ENCODE data around the gene SEC14L6.
"Not testable (repeated sequence)": the region's sequence is repeated elsewhere in the genome, so short reads cannot be mapped to it uniquely, and the experiment has no call there.

The SEC14L6 gene

DNA sequence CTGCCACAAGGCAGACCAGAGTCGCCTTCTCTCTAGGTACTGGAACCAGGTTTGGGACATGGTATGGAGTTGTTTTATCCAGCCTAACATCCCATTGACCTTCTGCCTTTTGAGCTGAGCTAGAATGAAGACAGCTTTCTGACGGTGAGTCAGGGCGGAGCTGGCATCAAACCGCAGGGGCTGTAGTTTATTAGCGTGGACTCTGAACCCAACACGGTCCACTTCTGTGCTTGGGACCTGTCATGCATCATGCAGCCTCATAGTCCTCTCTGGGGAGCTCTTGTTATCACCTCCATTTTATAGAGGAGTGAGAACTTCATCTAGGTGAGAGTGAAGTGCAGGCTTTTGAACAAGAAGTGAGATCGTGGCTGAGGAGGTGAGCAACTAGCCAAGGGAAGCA is 19.6 kb upstream of the SEC14L6 start:
- no peak for DNase-seq (ENCODE audit: low spot score)

DNA sequence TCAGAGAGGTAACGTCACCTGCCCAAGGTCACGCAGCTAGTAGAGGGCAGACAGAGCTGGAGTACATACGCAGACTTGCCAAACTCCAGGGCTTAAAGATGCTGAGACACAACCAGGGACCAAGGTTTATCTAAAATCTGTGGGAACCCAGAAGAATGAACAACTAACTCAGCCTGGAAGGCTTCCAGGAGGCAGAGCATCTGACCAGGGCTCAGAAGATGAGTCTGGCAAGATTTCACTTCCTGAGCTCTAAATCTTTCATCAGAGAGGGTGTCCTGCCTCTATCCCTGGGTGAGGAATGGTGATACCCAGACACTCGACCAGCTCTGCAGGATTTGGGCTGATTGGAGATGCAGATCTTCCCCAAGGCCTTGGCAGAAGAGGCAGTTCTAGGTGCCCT is 18.8 kb upstream of the SEC14L6 start:
- no peak for DNase-seq (ENCODE audit: low spot score)

DNA sequence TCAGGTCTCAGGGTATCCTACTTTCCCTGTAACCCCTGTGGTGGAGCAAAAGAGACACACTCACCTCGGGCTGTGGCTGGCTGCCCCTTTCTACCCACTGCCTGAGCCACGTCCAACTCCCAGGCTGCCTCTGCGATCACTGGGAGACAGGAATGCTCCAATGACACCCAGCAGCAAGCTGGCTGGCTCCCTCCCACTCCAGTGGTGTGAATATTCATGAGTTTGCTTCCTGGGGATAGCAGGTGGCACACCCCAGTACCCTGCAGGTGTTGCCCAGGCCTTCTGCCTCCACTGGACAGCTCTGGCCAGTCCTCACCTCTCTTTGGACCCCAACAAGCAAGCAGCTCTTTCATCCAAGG is 18.2 kb upstream of the SEC14L6 start:
- DNase-seq (ENCODE audit: low spot score): no peak

DNA sequence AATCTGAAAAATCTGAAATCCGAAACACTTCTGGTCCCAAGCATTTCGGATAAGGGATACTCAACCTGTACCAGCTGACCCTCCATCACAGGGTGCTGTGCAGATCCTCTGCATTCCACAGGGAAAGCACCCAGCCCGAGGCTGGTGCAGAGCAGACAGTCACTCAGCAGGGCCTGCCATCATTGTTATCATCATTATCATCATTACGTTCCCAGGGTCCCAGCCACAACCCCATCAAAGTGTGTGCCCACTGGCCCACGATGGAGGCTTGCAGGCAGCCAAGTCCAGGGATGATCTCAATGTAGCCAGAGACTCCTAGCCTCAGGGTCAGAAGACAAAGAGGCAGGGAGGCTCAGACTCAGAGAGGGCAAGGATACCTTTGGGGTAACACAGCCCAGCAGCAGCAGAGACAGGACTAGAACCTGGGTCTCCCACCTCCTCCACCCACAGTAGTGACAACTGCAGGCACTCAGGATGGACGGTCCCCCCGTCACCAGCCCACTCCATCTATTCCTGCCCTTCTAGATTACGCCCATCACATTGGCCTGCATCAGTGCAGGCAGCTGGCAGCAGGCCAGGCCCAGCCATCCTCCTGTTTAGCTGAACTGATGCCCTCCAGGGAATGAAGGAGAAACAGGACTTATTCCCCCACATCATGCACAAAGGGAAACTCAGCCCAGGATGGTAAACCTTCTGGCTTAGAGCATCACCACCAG is 17.7 kb upstream of the SEC14L6 start:
- DNase-seq (ENCODE audit: low spot score): no peak

DNA sequence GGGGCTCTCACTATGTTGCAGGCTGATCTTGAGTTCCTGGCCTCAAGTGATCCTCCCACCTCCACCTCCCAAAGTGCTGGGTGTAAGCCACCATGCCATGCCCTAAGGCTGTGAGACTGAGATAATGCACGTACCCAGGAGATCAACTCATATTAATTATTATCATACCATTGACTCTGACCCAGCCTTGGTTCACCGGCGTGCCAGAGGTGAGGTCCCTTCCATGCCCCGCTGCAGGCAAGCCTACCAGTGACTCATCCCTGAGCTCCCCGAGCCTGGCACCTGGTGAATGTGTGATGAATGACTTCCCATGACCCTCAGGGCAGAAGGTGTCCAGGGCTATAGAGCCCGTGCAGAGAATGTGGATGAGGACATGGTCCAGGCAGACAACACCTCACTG is 15.8 kb upstream of the SEC14L6 start:
- no peak for DNase-seq (ENCODE audit: low spot score)

DNA sequence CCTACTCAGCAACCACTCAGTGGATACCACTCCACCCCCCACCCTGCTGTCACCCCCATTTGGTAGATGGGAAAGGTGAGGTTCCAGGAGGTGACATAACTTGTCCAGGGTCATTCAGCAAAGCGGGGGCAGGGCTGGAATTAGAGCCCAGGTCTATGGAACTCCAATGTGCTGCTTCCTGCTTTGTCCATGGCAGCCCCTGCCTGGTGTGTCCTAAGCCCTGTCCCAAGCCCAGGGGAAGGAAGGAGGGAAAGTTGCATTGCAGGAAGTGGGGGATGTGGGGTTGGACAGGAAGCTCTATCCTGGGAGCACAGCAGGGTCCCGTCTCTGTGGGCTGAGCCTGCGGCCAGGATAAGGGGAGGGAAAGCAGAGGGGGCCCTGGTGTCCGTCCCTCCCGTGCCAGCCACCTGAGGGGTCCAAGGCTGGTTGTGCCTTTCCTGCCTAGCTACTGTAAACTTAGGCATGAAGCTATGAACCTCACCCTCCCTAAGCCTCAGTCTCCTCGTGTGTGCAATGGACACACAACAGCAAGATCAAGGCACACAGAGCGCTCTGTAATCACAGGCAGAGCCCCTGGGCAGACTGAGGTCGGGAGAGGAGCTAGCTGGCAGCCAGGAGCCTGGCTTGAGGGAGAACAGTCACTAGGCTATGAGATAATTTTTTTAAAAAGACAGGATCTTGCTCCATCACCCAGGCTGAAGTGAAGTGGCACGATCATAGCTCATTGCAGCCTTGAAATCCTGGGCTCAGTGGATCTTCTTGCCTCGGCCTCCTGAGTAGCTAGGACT is 15.1 kb upstream of the SEC14L6 start:
- DNase-seq (ENCODE audit: low spot score): no peak

DNA sequence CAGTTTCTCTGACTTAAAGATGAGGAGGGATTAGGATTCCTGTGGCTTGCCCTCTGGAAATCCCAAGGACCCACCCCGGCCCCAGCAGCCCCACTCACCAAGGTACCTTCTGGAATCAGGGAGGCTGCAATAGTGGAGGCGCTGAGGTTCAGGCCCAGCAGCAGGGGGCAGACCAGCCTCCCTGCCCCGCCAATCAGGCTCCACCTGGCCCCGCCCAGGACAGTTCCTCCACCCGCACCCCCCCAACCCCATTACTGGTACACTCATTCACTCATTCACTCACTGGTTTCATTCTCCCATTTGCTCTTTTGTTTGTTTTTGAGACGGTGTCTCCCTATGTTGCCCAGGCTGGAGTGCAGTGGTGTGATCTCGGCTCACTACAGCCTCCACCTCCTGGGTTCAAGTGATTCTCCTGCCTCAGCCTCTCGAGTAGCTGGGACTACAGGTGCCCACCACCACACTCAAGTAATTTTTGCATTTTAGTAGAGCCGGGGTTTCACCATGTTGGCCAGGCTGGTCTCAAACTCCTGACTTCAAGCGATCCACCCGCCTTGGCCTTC is 14.2 kb upstream of the SEC14L6 start:
- not testable (repeated sequence) for DNase-seq (ENCODE audit: low spot score)

DNA sequence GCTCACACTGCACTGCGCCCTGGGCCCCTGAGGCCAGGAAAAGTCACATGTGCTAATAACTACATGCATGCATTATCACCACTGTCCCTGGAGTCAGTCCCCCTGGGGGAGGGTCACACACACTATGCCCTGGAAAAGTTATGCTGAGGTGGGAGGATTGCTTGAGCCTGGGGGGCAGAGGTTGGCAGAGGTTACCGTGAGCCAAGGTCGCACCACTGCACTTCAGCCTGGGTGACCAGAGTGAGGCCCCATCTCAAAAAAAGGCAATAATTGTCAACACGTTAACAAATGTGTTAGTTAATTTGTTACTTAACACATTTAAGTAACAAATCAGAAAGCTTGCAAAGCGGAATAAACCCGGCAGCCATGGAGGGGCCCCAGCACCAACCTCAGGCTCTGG is 13.3 kb upstream of the SEC14L6 start:
- no peak for DNase-seq (ENCODE audit: low spot score)

DNA sequence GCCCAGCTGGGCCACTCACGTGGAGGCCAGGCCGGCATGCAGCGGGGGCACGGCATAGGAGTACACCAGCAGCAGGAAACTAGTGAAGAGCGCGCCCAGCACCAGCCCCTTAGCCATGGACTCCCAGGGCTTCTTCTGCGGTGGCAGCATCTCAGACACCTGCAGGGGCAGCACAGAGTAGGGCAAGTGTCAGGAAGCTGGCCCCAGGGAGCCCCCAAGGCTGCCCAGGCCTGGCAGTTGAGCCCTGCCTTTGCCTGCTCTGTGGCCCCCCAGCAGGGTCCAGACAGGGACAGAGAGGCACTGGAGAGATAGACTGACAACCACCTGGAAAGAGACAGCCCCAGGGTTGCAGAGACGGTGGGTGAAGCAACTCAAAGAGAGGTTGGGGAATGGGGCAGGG is 10.7 kb upstream of the SEC14L6 start:
- DNase-seq (ENCODE audit: low spot score): no peak

DNA sequence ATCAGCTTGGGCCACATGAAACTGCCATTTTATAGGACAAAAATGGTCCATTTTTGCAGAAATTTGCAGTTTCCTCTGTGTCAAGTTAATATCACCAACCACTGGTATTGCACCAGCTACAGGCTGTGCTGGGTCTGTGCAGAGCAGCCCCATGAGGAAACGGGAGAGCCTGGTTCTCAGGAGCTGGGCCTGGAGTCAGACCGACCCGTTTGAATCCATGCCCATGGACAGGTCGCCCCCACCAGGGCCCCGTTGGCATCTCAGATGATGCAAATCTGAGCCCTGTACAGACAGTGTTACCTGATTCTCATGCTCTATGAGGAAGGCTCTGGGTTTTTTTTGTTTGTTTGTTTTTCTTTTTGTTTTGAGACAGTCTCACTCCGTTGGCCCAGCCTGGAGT is 9.8 kb upstream of the SEC14L6 start:
- DNase-seq (ENCODE audit: low spot score): no peak

DNA sequence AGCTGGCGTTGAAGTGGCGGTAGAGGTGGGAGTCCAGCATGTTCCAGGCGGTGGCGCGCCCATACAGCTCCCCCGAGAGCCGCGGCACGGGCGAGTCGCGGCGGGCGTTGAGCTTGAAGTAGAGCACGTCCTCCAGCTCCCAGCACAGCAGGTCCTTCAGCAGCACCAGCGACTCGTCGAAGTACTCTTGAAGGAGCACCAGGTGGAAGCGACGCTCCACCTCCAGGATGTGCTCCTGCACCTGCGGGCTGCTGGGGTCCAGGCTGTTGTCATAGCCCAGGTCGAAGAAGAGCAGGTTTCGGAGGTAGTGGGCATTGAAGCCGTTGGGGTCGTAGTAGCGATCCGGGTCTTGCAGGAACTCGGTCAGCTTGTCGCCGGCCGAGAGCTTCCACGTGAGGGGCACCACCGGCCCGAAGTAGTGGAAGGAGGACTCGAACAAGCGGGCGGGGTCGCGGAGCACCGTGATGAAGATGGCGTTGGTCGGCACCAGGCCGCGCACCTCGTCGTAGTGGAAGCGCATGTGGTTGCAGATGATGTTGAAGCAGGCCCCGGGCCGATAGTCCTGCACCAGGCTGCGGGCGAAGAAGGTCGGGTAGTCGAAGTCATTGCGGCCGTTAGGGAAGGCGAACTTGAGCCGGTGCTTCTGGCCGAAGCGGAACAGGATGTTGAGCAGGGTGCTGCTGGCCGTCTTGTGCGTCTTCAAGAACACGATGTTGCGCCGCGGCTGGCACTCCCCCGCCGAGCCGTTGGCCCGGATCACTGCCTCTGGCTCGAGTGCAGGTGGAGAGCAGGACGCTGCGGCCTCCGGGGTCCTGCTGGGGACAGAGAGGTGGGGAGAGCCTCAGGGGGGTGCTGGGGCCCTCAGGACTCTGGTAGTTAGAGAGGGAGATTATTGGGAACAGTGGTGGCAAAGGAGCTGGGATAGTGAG is 9.0 kb upstream of the SEC14L6 start:
- peak; percentile 18 for DNase-seq (ENCODE audit: low spot score)

DNA sequence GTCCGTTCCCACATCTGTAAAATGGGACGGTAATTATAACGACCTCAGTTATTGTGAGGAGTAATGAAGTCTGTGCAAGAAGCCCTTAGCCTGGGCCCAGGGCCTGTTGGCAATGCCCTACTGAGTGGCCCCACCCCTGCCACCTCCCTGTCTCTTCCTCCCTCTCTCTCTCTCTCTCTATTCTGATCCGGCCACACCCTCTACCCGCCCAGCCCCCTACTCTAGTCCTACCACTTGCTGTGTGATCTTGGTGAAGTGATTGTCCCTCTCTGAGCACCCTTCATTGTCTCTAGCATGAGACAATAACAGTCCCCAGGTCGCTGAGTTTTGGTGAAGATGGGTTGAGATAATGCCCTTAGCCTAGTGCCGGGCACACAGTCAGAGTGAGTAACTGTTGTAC is 7.4 kb upstream of the SEC14L6 start:
- DNase-seq (ENCODE audit: low spot score): no peak

DNA sequence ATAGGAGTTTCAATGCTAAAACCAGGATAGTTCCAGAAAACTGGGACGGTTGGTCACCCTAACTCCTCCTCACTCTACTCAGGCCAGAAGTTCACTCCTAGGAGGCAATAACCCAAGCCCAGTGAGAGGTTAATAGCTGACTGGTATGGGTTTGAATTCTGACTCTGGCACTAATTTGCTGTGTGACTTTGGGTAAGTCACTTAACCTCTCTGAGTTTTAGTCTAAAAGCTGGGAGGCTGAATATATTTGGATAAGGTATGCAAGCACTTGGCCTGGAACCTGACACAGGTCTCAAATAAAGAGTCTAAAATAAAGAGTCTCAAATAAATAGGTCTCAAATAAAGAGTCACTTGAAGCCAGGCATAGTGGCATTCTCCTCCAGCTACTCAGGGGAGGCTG is 6.2 kb upstream of the SEC14L6 start:
- no peak for DNase-seq (ENCODE audit: low spot score)

DNA sequence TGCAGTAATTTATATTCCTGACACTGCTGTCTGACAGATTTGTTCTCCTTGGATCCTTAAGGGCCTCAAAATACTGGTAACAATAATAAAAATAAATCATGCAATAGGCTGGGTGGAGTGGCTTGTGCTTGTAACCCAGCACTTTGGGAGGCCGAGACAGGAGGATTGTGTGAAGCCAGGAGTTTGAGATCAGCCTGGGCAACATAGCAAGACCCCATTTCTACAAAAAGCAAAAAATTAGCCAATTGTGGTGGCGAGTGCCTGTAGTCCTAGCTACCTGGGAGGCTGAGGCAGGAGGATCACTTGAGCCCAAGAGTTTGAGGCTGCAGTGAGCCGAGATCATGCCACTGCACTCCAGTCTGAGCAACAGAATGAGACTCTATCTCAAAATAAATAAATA is 5.3 kb upstream of the SEC14L6 start:
- DNase-seq (ENCODE audit: low spot score): not testable (repeated sequence)

DNA sequence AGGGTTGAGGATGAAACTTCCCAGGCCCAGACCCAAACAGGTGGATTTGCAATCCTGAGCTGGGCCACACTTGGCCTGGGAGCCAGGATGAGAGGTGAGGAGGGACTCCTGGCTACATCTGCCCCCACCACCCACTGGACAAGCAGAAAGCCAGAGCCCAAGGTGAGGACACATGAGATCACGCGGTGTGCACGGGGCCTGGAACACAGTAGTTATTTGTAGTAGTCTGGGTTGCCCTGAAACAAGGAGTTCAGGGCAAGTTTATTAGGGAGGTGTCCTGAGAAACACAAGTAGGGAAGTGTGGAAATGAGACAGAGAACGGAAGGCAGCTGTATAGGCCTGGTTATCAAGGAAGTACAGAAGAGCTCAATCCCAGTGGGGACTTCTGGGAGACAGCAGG is 647 bp upstream of the SEC14L6 start:
- no peak for DNase-seq (ENCODE audit: low spot score)

DNA sequence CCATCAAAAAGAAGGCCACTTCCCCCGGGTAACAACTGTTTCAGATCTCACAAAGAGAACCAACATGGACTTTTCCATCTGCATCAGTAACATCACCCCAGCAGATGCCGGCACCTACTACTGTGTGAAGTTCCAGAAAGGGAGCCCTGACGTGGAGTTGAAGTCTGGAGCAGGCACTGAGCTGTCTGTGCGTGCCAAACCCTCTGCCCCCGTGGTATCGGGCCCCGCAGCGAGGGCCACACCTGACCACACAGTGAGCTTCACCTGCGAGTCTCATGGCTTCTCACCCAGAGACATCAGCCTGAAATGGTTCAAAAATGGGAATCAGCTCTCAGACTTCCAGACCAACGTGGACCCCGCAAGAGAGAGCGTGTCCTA is 3.7 kb downstream of the SEC14L6 start:
- DNase-seq (ENCODE audit: low spot score): no peak

DNA sequence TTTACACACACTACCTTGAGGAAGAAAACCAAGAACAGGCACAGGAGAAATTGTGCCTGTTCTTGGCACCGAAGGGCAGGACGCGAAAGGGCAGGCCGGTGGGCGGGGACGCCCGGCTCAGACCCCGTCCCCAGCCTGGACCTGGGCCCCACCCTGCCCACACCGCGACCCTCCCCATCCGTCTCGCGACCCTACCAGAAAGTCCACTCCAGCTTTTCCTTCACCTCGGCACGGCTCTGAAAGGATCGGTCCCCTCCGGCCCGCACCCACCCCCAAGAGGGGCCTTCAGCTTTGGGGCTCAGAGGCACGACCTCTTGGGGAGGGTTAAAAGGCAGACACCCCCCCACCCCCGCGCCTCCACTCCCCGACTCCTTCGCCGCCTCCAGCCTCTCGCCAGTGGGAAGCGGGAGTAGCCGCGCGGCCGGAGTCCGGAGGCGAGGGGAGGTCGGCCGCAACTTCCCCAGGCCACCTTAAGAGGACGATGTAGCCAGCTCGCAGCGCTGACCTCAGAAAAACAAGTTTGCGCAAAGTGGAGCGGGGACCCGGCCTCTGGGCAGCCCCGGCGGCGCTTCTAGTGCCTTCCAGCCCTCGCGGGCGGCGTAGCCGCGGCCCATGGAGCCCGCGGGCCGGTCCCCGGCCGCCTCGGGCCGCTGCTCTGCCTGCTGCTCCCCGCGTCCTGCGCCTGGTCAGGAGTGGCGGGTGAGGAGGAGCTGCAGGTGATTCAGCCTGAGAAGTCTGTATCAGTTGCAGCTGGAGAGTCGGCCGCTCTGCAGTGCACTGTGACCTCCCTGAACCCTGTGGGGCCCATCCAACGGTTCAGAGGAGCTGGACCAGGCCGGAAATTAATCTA is 4.4 kb downstream of the SEC14L6 start:
- no peak for DNase-seq (ENCODE audit: low spot score)

DNA sequence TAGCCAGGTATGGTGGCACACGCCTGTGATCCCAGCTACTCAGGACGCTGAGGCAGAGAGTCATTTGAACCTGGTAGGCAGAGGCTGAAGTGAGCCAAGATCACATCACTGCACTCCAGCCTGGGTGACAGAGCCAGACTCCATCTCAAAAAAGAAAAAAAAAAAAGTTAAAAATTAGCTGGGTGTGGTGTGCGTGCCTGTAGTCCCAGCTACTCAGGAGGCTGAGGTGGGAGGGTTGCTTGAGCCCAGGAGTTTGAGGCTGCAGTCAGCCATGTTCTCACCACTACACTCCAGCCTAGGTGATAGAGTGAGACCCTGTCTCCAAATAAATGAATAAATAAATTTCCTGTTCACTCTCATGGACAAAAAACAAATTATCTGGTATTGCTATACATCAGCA is 5.0 kb downstream of the SEC14L6 start:
- DNase-seq (ENCODE audit: low spot score): not testable (repeated sequence)

DNA sequence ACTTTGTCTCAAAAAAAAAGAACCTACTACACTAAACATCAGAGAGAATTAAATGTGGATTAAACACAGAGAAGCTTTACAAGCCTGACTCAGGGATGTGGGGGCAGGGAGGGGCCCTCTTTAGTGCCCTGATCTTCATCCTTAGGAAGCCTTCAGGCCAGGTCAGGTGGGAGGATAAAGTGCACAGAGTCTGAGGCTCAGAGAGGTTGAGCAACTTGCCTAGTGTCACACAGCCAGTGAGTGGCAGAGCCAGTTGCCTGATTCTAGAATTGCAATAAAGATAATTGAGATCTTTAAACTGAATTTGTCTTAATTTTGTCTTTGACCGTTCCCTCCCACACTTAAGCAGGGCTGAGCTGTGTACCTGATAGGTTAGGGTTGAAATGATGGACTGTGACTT is 7.2 kb downstream of the SEC14L6 start:
- no peak for DNase-seq (ENCODE audit: low spot score)

DNA sequence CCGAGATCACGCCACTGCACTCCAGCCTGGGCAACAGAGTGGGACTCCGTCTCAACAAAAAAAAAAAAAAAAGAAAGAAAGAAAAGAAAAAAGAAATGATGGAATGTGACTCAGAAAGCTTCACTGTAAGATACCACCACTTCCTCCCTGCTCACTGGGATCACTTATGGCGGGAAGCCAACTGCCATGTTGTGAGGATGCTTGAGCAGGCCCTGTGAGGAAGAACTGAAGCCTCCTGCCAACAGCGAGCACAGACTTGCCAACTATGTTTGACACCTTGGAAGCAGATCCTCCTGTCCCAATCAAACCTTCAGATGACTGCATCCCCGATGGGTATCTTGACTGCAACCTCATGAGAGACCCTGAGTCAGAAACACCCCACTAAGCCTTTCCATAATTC is 8.3 kb downstream of the SEC14L6 start:
- DNase-seq (ENCODE audit: low spot score): no peak

DNA sequence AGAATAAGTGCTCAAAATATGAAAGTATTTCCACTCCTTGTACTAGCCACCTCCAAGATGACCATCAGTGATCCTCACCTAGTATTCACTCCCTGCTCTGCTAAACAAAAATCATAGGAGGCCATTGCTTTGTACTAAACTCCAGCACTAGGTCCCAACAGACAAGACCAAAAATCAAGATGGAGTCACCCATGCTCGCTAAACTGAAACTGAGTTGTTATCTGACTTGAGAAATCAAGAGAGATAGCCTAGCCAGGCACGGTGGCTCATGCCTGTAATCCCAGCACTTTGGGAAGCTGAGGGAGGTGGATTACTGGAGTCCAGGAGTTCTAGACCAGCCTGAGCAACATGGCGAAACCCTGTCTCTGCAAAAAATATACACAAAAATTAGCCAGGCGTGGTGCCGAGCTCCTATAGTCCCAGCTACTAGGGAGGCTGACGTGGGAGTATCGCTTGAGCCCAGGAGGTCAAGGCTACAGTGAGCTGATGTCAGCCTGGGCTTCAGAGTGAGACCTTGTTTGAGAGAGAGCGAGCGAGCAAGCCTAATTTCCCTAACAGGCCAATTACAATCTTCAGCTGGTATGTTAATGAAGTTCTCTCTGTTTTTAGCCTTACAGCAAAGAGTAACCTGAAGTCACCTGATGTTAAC is 9.3 kb downstream of the SEC14L6 start:
- DNase-seq (ENCODE audit: low spot score): no peak
